Measurements from ENCODE around the gene PTGIS.

The PTGIS gene

GRCh38 chr20:49505518-49505917 is 62.4 kb downstream of the PTGIS start:
- no peak for TF ChIP-seq CTCF (conservative IDR thresholded peaks at IDR 0.05; ENCODE audit: low read depth, low read length)
- H3K4me3 ChIP-seq (ENCODE audit: low read depth, low read length), result no peak overlapping the region
- DNase-seq (ENCODE audit: low read depth), result peak; percentile 74

GRCh38 chr20:49503176-49503575 is 64.8 kb downstream of the PTGIS start:
- H3K4me3 ChIP-seq (ENCODE audit: low read depth, low read length), result no peak overlapping the region
- TF ChIP-seq CTCF (conservative IDR thresholded peaks at IDR 0.05; ENCODE audit: low read depth, low read length), result no peak
- DNase-seq (ENCODE audit: low read depth), result no peak

- TF ChIP-seq CTCF (conservative IDR thresholded peaks at IDR 0.05; ENCODE audit: low read depth, low read length), result no peak
- no peak overlapping the region for H3K4me3 ChIP-seq (ENCODE audit: low read depth, low read length)
- DNase-seq (ENCODE audit: low read depth), result peak; percentile 48
These were observed 66.0 kb downstream of the PTGIS start for GRCh38 chr20:49501917-49502316.

DNA sequence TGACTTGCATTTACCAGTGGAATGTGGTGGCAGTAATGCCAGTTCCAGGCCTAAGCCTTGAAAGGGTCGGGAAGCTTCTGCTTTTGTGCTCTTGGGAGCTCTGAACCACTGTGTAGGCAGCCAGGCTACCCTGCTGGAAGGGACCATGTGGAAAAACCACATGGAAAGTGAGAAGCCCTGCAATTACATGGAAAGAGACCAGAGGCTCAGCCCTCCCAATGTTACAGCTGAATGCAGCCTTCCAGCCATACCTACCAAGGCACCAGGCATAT is 70.6 kb downstream of the PTGIS start:
- no peak for TF ChIP-seq CTCF (conservative IDR thresholded peaks at IDR 0.05; ENCODE audit: low read depth, low read length)
- no peak for DNase-seq (ENCODE audit: low read depth)
- H3K4me3 ChIP-seq (ENCODE audit: low read depth, low read length), result no peak overlapping the region

DNA sequence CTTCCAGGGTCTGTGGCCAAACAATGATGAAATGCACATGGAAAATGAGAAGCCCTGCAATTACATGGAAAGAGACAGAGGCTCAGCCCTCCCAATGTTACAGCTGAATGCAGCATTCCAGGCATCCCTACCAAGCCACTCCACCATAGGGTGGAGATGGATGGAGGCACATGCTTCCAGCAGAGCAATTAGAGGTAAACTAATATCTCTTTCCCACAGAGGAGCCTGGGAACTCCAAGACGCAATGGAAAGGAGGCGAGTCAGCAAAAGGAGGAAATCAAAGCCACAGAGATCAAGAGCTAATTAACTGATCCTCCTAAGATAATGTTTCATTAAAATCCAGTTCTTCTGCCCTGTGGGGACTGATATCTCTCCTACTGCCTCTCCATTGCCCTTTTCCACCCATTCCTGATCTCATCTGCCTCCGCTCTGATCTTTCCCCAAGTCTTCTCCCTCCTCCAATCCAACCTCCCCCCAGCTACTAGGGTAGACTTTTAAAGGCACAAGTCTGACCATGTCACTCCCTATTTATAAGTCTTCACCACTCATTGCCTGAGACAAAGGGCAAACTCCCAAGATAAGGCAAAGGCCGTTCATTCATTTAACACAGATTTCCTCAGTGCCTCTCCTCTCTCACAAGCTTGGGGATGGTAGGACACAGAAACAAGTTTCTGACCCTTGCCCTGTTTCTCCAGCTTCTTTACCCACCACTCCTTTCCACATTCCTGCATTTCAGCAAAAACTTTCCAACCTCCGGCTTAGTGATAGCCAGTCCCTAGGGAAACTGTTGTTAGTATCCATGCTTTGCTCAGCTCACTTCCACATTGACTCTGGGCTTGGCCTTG is 71.2 kb downstream of the PTGIS start:
- no peak for DNase-seq (ENCODE audit: low read depth)
- no peak for TF ChIP-seq CTCF (conservative IDR thresholded peaks at IDR 0.05; ENCODE audit: low read depth, low read length)
- no peak overlapping the region for H3K4me3 ChIP-seq (ENCODE audit: low read depth, low read length)

GRCh38 chr20:49496043-49496442 is 71.9 kb downstream of the PTGIS start:
- no peak for DNase-seq (ENCODE audit: low read depth)
- no peak for TF ChIP-seq CTCF (conservative IDR thresholded peaks at IDR 0.05; ENCODE audit: low read depth, low read length)

GRCh38 chr20:49490689-49491088 is 77.2 kb downstream of the PTGIS start:
- no peak overlapping the region for H3K4me3 ChIP-seq (ENCODE audit: low read depth, low read length)
- no peak for TF ChIP-seq CTCF (conservative IDR thresholded peaks at IDR 0.05; ENCODE audit: low read depth, low read length)
- DNase-seq (ENCODE audit: low read depth), result no peak

More at GRCh38 chr20:49496043-49496442, 71.9 kb downstream of the PTGIS start:
- no peak overlapping the region for H3K4me3 ChIP-seq (ENCODE audit: low read depth, low read length)

Data from choroid plexus epithelial cell (primary cell).